Renal cortical epithelial cell (primary cell): ENCODE data around the gene B3GNT3. TPM values are rescaled to one million over a fixed set of nuclear protein-coding genes. Genes with fewer than 3 reads are reported as not detected.

Experiments
- DNase-seq: peaks from one replicate; pipeline ENCODE4 v3.0.0-alpha.2; 2011; ENCODE audit warnings: low read depth
- total RNA-seq: library from RNA; depleted of rRNA; stranded (reverse); fragments of >200 nt; gene quantifications from 2 replicates; pipeline ENCODE4 v1.2.3, GENCODE V29; 2014

B3GNT3 gene
- total RNA-seq, 1 donor from 2014 or later: 0.80 TPM

DNA sequence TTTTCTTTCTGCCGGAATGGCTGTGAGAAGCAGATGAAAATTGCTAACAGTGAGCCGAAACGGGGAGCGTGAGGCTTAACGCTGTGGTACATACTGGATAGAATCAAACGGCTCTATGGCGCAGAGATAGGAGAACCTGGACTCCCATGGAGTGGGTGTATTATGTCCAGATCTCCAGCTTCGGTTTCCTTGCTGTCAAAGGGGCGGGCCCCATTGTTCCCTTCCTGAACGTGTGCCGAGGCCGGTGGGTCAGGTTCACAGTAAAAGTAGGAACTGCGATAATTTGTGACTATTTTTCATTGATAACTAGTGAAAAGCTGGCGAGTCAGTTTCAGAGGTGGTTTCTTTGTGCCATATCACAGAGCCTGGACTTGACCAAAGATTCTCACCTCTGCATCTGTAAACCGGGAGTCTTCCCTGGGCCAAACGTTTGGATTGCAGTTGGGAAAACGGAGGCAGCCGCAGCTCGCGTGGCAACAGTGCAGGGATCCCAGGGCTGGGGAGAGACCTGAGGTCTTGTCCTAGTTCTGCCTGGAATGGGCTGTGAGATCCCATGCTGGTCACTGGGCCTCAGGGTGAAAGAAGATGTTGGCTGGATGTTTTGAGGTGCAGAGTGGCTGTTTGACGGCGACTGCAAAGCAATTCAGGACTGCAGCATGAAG is 65.5 kb downstream of the B3GNT3 start:
- no peak for DNase-seq

DNA sequence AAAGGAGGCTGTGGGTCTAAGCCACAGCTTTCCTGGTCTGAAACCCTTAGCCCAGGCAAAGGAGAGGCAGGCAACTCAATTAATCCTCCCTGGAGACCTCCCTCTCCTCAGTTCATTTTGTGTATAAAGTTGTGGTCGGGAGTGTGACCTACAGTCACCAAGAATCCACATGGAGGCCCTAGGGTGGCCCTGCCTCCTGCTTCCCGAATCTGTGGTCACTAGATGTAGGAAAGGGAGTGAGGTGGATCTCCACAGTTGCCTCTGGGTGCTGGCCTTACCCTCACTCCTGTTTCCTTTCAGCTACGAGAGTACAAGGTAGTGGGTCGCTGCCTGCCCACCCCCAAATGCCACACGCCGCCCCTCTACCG is 66.0 kb downstream of the B3GNT3 start:
- no peak for DNase-seq

DNA sequence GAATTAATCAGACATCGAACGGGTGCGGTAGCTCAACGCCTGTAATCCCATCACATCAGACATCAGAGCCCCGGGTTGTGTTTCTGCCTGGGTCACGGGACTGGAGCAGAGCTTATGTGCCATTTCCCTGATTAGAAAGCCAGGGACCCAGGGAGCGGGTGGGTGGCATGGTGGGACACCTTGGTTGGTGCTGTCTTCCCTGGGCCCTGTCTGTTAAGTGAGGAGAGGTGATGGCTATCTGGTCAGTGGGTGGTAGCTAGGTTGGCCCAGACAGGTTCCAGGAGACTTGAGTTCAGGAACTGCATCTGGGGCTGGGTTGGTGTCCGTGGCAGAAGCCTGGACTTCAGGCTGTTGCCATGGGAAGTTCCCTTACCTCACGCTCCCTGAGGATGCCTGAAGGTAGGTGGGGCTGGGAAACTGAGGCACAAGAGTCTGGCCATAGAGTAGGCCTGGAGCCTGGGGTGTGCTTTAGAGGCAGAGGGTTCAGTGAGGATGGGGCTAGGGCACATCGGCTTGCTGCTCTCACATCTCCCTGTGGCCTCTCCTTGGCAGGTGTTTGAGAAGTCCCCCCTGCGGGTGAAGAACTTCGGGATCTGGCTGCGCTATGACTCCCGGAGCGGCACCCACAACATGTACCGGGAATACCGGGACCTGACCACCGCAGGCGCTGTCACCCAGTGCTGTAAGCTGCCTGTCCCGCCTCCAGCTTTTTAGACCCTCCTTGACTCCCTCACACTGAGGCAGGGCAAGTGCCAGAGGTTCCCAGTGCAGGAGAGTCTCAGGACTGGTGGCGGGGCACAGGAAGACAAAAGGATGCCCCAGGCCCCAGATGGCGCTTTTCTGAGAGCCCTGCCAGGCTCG is 66.8 kb downstream of the B3GNT3 start:
- DNase-seq: no peak

DNA sequence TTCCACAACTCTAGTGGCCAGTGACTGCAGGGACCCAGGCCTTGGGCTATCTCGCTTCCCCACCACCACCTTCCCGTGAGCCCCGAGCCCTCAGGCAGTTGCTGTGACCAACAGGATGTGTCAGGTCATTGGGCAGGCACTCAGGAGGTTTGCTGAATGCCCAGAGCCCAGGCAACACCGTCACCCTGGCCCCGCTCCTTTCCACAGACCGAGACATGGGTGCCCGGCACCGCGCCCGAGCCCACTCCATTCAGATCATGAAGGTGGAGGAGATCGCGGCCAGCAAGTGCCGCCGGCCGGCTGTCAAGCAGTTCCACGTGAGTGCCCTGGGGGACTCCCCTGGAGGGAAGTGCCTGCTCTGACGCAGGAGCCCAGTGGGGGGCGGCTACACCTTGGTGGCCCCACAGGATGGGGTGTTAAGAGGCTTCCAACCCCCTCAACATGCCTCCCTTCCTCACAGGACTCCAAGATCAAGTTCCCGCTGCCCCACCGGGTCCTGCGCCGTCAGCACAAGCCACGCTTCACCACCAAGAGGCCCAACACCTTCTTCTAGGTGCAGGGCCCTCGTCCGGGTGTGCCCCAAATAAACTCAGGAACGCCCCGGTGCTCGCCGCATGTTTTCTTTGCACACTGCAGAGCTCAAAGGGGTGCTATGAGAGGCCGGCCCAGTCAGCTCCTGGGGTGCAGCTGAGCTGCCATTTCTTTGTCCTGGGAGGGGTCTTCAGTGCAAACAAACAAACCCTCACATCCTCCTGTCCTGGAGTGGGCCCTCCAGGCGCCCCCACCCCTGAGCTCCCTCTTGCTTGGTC is 68.0 kb downstream of the B3GNT3 start:
- no peak for DNase-seq

Other genes with a start within 250 kb of the B3GNT3 start
- 53.9 and 75.0 TPM in 2 replicates for gene COLGALT1, start 239.5 kb upstream of the B3GNT3 start, total RNA-seq
- 0.05 TPM in 1 of 2 replicates, not detected in the other for gene UNC13A, start 106.8 kb upstream of the B3GNT3 start, total RNA-seq
- 18.1 and 43.3 TPM in 2 replicates for gene MAP1S, start 75.7 kb upstream of the B3GNT3 start, total RNA-seq
- 0.80 and 3.3 TPM in 2 replicates for gene FCHO1, start 43.7 kb upstream of the B3GNT3 start, total RNA-seq
- not detected in 2 replicates for gene INSL3, start 26.4 kb downstream of the B3GNT3 start, total RNA-seq
- 2.3 and 3.7 TPM in 2 replicates for gene JAK3, start 52.8 kb downstream of the B3GNT3 start, total RNA-seq
- gene RPL18A, start 64.8 kb downstream of the B3GNT3 start, total RNA-seq: 517 and 1,457 TPM in 2 replicates
- gene SLC5A5, start 76.8 kb downstream of the B3GNT3 start, total RNA-seq: not detected in 2 replicates
- 25.0 and 55.6 TPM in 2 replicates for gene CCDC124, start 137.9 kb downstream of the B3GNT3 start, total RNA-seq
- 0.30 TPM in 1 of 2 replicates, not detected in the other for gene KCNN1, start 172.0 kb downstream of the B3GNT3 start, total RNA-seq
- gene ARRDC2, start 213.0 kb downstream of the B3GNT3 start, total RNA-seq: 14.9 and 18.6 TPM in 2 replicates